Erythroblast (primary cell): ENCODE results near the gene KRTAP10-11.
"Not testable (repeated sequence)": the region's sequence is repeated elsewhere in the genome, so short reads cannot be mapped to it uniquely, and the experiment has no call there.

ENCODE experiments used
- DNase-seq, 2 experiments: peaks; one replicate each; lab custom pipeline; 2025; lab: John Stamatoyannopoulos, UW
- GATA1 ChIP-seq: IDR thresholded peaks from 2 replicates; pipeline ENCODE4 v1.6.1; 2011; ENCODE audit warnings: low read depth, mild to moderate bottlenecking, control low read depth, low read length, moderate library complexity
- POLR2A ChIP-seq: IDR thresholded peaks from 2 replicates; pipeline ENCODE4 v1.6.1; 2011; ENCODE audit warnings: mild to moderate bottlenecking, low read length

The KRTAP10-11 gene

GRCh38 chr21:44646366-44647221 is at the start of gene KRTAP10-11:
TSS of gene KRTAP10-11 (plus strand) at chr21:44646414. CDS start at chr21:44646459, 45 bp downstream.
- DNase-seq, result not testable (repeated sequence)

GRCh38 chr21:44598061-44598460 is 48.2 kb upstream of the KRTAP10-11 start:
- no peak for TF ChIP-seq GATA1
- no peak for TF ChIP-seq POLR2A

GRCh38 chr21:44599264-44600029 is 46.8 kb upstream of the KRTAP10-11 start:
- no peak for TF ChIP-seq POLR2A
- TF ChIP-seq GATA1, result no peak
- no peak for DNase-seq

More at GRCh38 chr21:44598061-44598460, 48.2 kb upstream of the KRTAP10-11 start:
- DNase-seq, result no peak

- not testable (repeated sequence) for DNase-seq
Measured at GRCh38 chr21:44600118-44600978, 45.9 kb upstream of the KRTAP10-11 start, which contains the start of gene KRTAP10-7. TSS of gene KRTAP10-7 (plus strand) at chr21:44600597. CDS start at chr21:44600622, 25 bp downstream.

GRCh38 chr21:44601091-44601490 is 45.1 kb upstream of the KRTAP10-11 start:
- DNase-seq, result not testable (repeated sequence)

- no peak for TF ChIP-seq POLR2A
Measured at GRCh38 chr21:44601596-44602462, 44.4 kb upstream of the KRTAP10-11 start.

GRCh38 chr21:44602463-44602850 is 43.8 kb upstream of the KRTAP10-11 start:
- TF ChIP-seq GATA1, result no peak
- TF ChIP-seq POLR2A, result no peak

More at GRCh38 chr21:44601596-44602462, 44.4 kb upstream of the KRTAP10-11 start:
- DNase-seq, result no peak

GRCh38 chr21:44603109-44603875 is 42.9 kb upstream of the KRTAP10-11 start:
- no peak for DNase-seq
- TF ChIP-seq POLR2A (no peak), GATA1 (no peak)

More at GRCh38 chr21:44602463-44602850, 43.8 kb upstream of the KRTAP10-11 start:
- no peak for DNase-seq

GRCh38 chr21:44603911-44604310 is 42.3 kb upstream of the KRTAP10-11 start:
- no peak for DNase-seq
- TF ChIP-seq GATA1 (no peak), POLR2A (no peak)

GRCh38 chr21:44606495-44606894 is 39.7 kb upstream of the KRTAP10-11 start:
- no peak for TF ChIP-seq POLR2A
- TF ChIP-seq GATA1, result no peak
- DNase-seq, result no peak

- TF ChIP-seq POLR2A (no peak), GATA1 (no peak)
- DNase-seq, result no peak
Measured at GRCh38 chr21:44609193-44609592, 37.0 kb upstream of the KRTAP10-11 start.

GRCh38 chr21:44610157-44610843 is 35.9 kb upstream of the KRTAP10-11 start:
- DNase-seq, result not testable (repeated sequence)
